OCI-LY3 (cell line): ENCODE measurements around the gene CDR2.

Experiments
- H2AFZ ChIP-seq: fragments of 200-600, 300-600 bp; shearing (Covaris generic); 2 replicates; pipeline ENCODE4 v1.6.0; 2014; ENCODE audit warnings: antibody characterized with exemption, low read depth, low read length
- H3K27ac ChIP-seq: fragments of 200-600, 300-600 bp; sonication (generic); 2 replicates; pipeline ENCODE4 v1.5.1; 2014; ENCODE audit warnings: mild to moderate bottlenecking, low read length, moderate library complexity, mixed read lengths
- H3K27me3 ChIP-seq: fragments of 200-600, 300-600 bp; sonication (generic); 2 replicates; pipeline ENCODE4 v1.6.1; 2014; ENCODE audit warnings: low read depth, low read length, mixed read lengths
- H3K36me3 ChIP-seq: fragments of 200-600, 300-600 bp; sonication (generic); replicated peaks from 2 replicates; pipeline ENCODE3; 2014; ENCODE audit warnings: low read depth, low read length, mixed read lengths
- H3K4me1 ChIP-seq: fragments of 300-600, 200-600 bp; sonication (generic); 2 replicates; pipeline ENCODE4 v1.6.1; 2014; ENCODE audit warnings: low read length, mixed read lengths
- H3K4me2 ChIP-seq: fragments of 200-600, 300-600 bp; sonication (generic); 2 replicates; pipeline ENCODE4 v1.6.1; 2014; ENCODE audit warnings: low read length, mixed read lengths
- H3K4me3 ChIP-seq: fragments of 300-600, 200-600 bp; sonication (generic); 2 replicates; pipeline ENCODE4 v1.5.1; 2014; ENCODE audit warnings: antibody characterized with exemption, mild to moderate bottlenecking, low read length, moderate library complexity
- H3K79me2 ChIP-seq: fragments of 300-600, 200-600 bp; shearing (Covaris generic); 2 replicates; pipeline ENCODE4 v1.6.1; 2014; ENCODE audit warnings: mild to moderate bottlenecking, low read length, mixed read lengths
- H3K9ac ChIP-seq: fragments of 300-600, 200-600 bp; shearing (Covaris generic); 2 replicates; pipeline ENCODE4 v1.6.0; 2014; ENCODE audit warnings: mild to moderate bottlenecking, low read length, moderate library complexity
- H3K9me3 ChIP-seq: fragments of 200-600, 300-600 bp; shearing (Covaris generic); 2 replicates; pipeline ENCODE4 v1.6.1; 2014; ENCODE audit warnings: low read length, mixed read lengths; ENCODE audit not compliant: insufficient read depth
- H4K20me1 ChIP-seq: fragments of 200-600, 300-600 bp; sonication (generic); 2 replicates; pipeline ENCODE4 v1.6.1; 2016; ENCODE audit warnings: low read length, mixed read lengths; ENCODE audit not compliant: insufficient read depth
- CTCF ChIP-seq: fragments of 200-600, 300-600 bp; sonication (generic); IDR thresholded peaks from 2 replicates; pipeline ENCODE4 v1.5.1; 2014; ENCODE audit warnings: antibody characterized with exemption, low read length, low read depth
- EZH2phosphoT487 ChIP-seq: fragments of 200-600 bp; shearing (Covaris generic); IDR thresholded peaks from 2 replicates; pipeline ENCODE4 v1.6.1; 2018; ENCODE audit warnings: antibody characterized with exemption, mixed run types, low read depth

The CDR2 gene

GRCh38 chr16:22397464-22397863 is 23.0 kb upstream of the CDR2 start:
- TF ChIP-seq CTCF (no peak), EZH2phosphoT487 (no peak)
- no peak overlapping the region for H3K9ac ChIP-seq
- no peaks in the 10 kb centered on the region for H3K27me3 ChIP-seq
- H3K9me3 ChIP-seq: no peaks in the 10 kb centered on the region
- no peaks in the 10 kb centered on the region for H4K20me1 ChIP-seq
- no peaks in the 10 kb centered on the region for H3K36me3 ChIP-seq
- no peak overlapping the region for H3K27ac ChIP-seq
- H3K4me2 ChIP-seq: no peak overlapping the region
- H3K4me3 ChIP-seq: no peak overlapping the region
- H3K79me2 ChIP-seq: no peaks in the 10 kb centered on the region
- H3K4me1 ChIP-seq: no peaks in the 10 kb centered on the region
- no peak overlapping the region for H2AFZ ChIP-seq

GRCh38 chr16:22395960-22396359 is 21.5 kb upstream of the CDR2 start:
- H3K4me3 ChIP-seq: no peak overlapping the region
- H3K36me3 ChIP-seq: no peaks in the 10 kb centered on the region
- no peaks in the 10 kb centered on the region for H3K4me1 ChIP-seq
- H3K79me2 ChIP-seq: no peaks in the 10 kb centered on the region
- TF ChIP-seq EZH2phosphoT487 (no peak), CTCF (no peak)
- no peaks in the 10 kb centered on the region for H4K20me1 ChIP-seq
- no peak overlapping the region for H3K4me2 ChIP-seq
- no peak overlapping the region for H3K9ac ChIP-seq
- H2AFZ ChIP-seq: no peak overlapping the region
- no peaks in the 10 kb centered on the region for H3K27me3 ChIP-seq
- no peak overlapping the region for H3K27ac ChIP-seq
- H3K9me3 ChIP-seq: no peaks in the 10 kb centered on the region

GRCh38 chr16:22394121-22394520 is 19.7 kb upstream of the CDR2 start:
- no peak overlapping the region for H3K27ac ChIP-seq
- H3K36me3 ChIP-seq: no peaks in the 10 kb centered on the region
- H3K4me1 ChIP-seq: no peaks in the 10 kb centered on the region
- H2AFZ ChIP-seq: no peak overlapping the region
- H3K4me2 ChIP-seq: no peak overlapping the region
- H3K4me3 ChIP-seq: no peak overlapping the region
- no peaks in the 10 kb centered on the region for H3K27me3 ChIP-seq
- H3K79me2 ChIP-seq: no peaks in the 10 kb centered on the region
- no peaks in the 10 kb centered on the region for H3K9me3 ChIP-seq
- no peaks in the 10 kb centered on the region for H4K20me1 ChIP-seq
- TF ChIP-seq CTCF (no peak), EZH2phosphoT487 (no peak)
- no peak overlapping the region for H3K9ac ChIP-seq

- Histone ChIP-seq H3K4me1 (no peaks in the 10 kb centered on the region), H4K20me1 (no peaks in the 10 kb centered on the region), H3K27me3 (no peaks in the 10 kb centered on the region), H3K9me3 (no peaks in the 10 kb centered on the region), H3K9ac (no peak overlapping the region), H3K27ac (no peak overlapping the region), H3K79me2 (no peaks in the 10 kb centered on the region), H3K4me3 (no peak overlapping the region), H3K36me3 (no peaks in the 10 kb centered on the region), H2AFZ (no peak overlapping the region), H3K4me2 (no peak overlapping the region)
- TF ChIP-seq CTCF: no peak
- TF ChIP-seq EZH2phosphoT487: no peak
Measured at GRCh38 chr16:22388101-22388644, 13.8 kb upstream of the CDR2 start.
